GM10248 (cell line): ENCODE results near the gene SH3PXD2A.

Experiments
- CTCF ChIA-PET: fragments of 300-600 bp; sonication (Branson Sonifier 250); formaldehyde crosslinking; extraction: SDS; loops from one replicate; lab custom pipeline; 2021; ENCODE audit warnings: antibody characterized with exemption; lab: Yijun Ruan, JAX
- POLR2A ChIA-PET: fragments of 350-650 bp; sonication (Branson Sonifier 250); formaldehyde crosslinking; extraction: SDS; loops from one replicate; lab custom pipeline; 2020; ENCODE audit warnings: antibody characterized with exemption; lab: Yijun Ruan, JAX
- DNase-seq: peaks from one replicate; pipeline ENCODE4 v3.0.0; 2012; ENCODE audit errors: extremely low spot score
- CTCF ChIP-seq: IDR thresholded peaks from 2 replicates; pipeline ENCODE4 v1.5.1; 2012; ENCODE audit warnings: mild to moderate bottlenecking, low read depth; ENCODE audit errors: extremely low read depth, missing control alignments, control extremely low read depth

The SH3PXD2A gene

GRCh38 chr10:103627893-103628292 is 227.5 kb downstream of the SH3PXD2A start:
- no peak for DNase-seq
- no peak for TF ChIP-seq CTCF
- ChIA-PET POLR2A (no interaction called here), CTCF (interaction anchor here (1.5 to 2.3 kb wide), 2 partner anchors 8 to 23 kb away, joined by 4 to 5 read pairs; no protein-coding TSS in a partner anchor)

GRCh38 chr10:103627111-103627892 is 228.1 kb downstream of the SH3PXD2A start:
- no peak for TF ChIP-seq CTCF
- ChIA-PET CTCF (interaction anchor here (1.4 to 2.3 kb wide), 3 partner anchors 8 to 86 kb away, joined by 4 to 5 read pairs (median 4); no protein-coding TSS in a partner anchor), POLR2A (no interaction called here)
- no peak for DNase-seq

- DNase-seq, result no peak
- ChIA-PET CTCF (interaction anchor here (1.4 to 2.3 kb wide), 2 partner anchors 21 to 87 kb away, joined by 4 to 5 read pairs; no protein-coding TSS in a partner anchor), POLR2A (no interaction called here)
- no peak for TF ChIP-seq CTCF
These were observed 229.2 kb downstream of the SH3PXD2A start for GRCh38 chr10:103626178-103626577.

GRCh38 chr10:103622935-103623574 is 232.3 kb downstream of the SH3PXD2A start:
- ChIA-PET CTCF (interaction anchor here (0.7 to 3.3 kb wide), 4 partner anchors 11 to 63 kb away, joined by 3 to 13 read pairs (median 4); no protein-coding TSS in a partner anchor), POLR2A (no interaction called here)
- TF ChIP-seq CTCF, result no peak
- DNase-seq, result no peak

GRCh38 chr10:103622286-103622685 is 233.1 kb downstream of the SH3PXD2A start:
- DNase-seq, result no peak
- TF ChIP-seq CTCF, result no peak
- ChIA-PET CTCF (interaction anchor here (0.7 to 3.3 kb wide), 4 partner anchors 11 to 64 kb away, joined by 3 to 13 read pairs (median 4); no protein-coding TSS in a partner anchor), POLR2A (no interaction called here)

GRCh38 chr10:103621783-103622125 is 233.6 kb downstream of the SH3PXD2A start:
- no peak for DNase-seq
- TF ChIP-seq CTCF, result no peak
- CTCF ChIA-PET, result interaction anchor here (1.1 to 3.3 kb wide), 4 partner anchors 10 to 64 kb away, joined by 3 to 13 read pairs (median 4); no protein-coding TSS in a partner anchor
- POLR2A ChIA-PET, result no interaction called here
